ENCODE results near the gene YTHDF2.
"Not testable (repeated sequence)": the region's sequence is repeated elsewhere in the genome, so short reads cannot be mapped to it uniquely, and the experiment has no call there.

The YTHDF2 gene

GRCh38 chr1:28736450-28737306 lies at the start of gene YTHDF2:
TSS of gene YTHDF2 (plus strand) at chr1:28736940. CDS start at chr1:28737121, 181 bp downstream.
- peak; percentile 98 for DNase-seq (ENCODE audit: low spot score)

- DNase-seq (ENCODE audit: low spot score) = not testable (repeated sequence)
Measured at GRCh38 chr1:28691627-28692026, 45.1 kb upstream of the YTHDF2 start.

- no peak for DNase-seq (ENCODE audit: low spot score)
Measured at GRCh38 chr1:28703629-28704028, 33.1 kb upstream of the YTHDF2 start.

- DNase-seq (ENCODE audit: low spot score) = no peak
Measured at GRCh38 chr1:28716336-28716735, 20.4 kb upstream of the YTHDF2 start.

GRCh38 chr1:28718166-28718565 lies 18.6 kb upstream of the YTHDF2 start:
- no peak for DNase-seq (ENCODE audit: low spot score)

- no peak for DNase-seq (ENCODE audit: low spot score)
Measured at GRCh38 chr1:28718586-28719331, 18.0 kb upstream of the YTHDF2 start.

- no peak for DNase-seq (ENCODE audit: low spot score)
Measured at GRCh38 chr1:28719332-28719619, 17.5 kb upstream of the YTHDF2 start.

GRCh38 chr1:28720376-28720775 lies 16.4 kb upstream of the YTHDF2 start:
- DNase-seq (ENCODE audit: low spot score) = no peak

GRCh38 chr1:28721927-28722326 lies 14.8 kb upstream of the YTHDF2 start:
- not testable (repeated sequence) for DNase-seq (ENCODE audit: low spot score)

GRCh38 chr1:28725365-28725764 lies 11.4 kb upstream of the YTHDF2 start:
- not testable (repeated sequence) for DNase-seq (ENCODE audit: low spot score)

GRCh38 chr1:28735961-28736449 lies 735 bp upstream of the YTHDF2 start:
- DNase-seq (ENCODE audit: low spot score) = no peak

GRCh38 chr1:28737307-28738132 lies 780 bp downstream of the YTHDF2 start:
- peak; percentile 28 for DNase-seq (ENCODE audit: low spot score)

GRCh38 chr1:28740118-28740517 lies 3.4 kb downstream of the YTHDF2 start:
- DNase-seq (ENCODE audit: low spot score) = no peak

- peak; percentile 49 for DNase-seq (ENCODE audit: low spot score)
Measured at GRCh38 chr1:28744184-28744583, 7.4 kb downstream of the YTHDF2 start.

- DNase-seq (ENCODE audit: low spot score) = no peak
Measured at GRCh38 chr1:28745653-28746173, 9.0 kb downstream of the YTHDF2 start.

- no peak for DNase-seq (ENCODE audit: low spot score)
Measured at GRCh38 chr1:28750330-28750729, 13.6 kb downstream of the YTHDF2 start.

GRCh38 chr1:28750771-28751294 lies 14.1 kb downstream of the YTHDF2 start:
- not testable (repeated sequence) for DNase-seq (ENCODE audit: low spot score)

- no peak for DNase-seq (ENCODE audit: low spot score)
Measured at GRCh38 chr1:28751315-28752060, 14.7 kb downstream of the YTHDF2 start.

GRCh38 chr1:28755701-28756100 lies 19.0 kb downstream of the YTHDF2 start:
- no peak for DNase-seq (ENCODE audit: low spot score)

GRCh38 chr1:28756846-28757245 lies 20.1 kb downstream of the YTHDF2 start:
- DNase-seq (ENCODE audit: low spot score) = no peak

- no peak for DNase-seq (ENCODE audit: low spot score)
Measured at GRCh38 chr1:28758420-28758819, 21.7 kb downstream of the YTHDF2 start.
